Stimulated activated CD4-positive, alpha-beta T cell treated with anti-CD3 and anti-CD28 coated beads, Interleukin-1b, Interleukin-23, amount 100 ng/mL, for 24 hours (primary cell): ENCODE measurements around the gene UBAC2.

Experiments
- DNase-seq, 4 experiments: peaks; one replicate each; pipeline ENCODE4 v3.0.0-alpha.2; 2020; ENCODE audit warnings: low read depth in 4 of 4, low spot score in 1 of 4

The UBAC2 gene

GRCh38 chr13:99431927-99432608 lies 231.4 kb downstream of the UBAC2 start:
- no peak for DNase-seq

- DNase-seq, result peak; percentile 60 to 91 (median 72)
These were observed 232.2 kb downstream of the UBAC2 start for GRCh38 chr13:99432609-99433542.

GRCh38 chr13:99433543-99434075 lies 233.0 kb downstream of the UBAC2 start:
- DNase-seq, result no peak

DNA sequence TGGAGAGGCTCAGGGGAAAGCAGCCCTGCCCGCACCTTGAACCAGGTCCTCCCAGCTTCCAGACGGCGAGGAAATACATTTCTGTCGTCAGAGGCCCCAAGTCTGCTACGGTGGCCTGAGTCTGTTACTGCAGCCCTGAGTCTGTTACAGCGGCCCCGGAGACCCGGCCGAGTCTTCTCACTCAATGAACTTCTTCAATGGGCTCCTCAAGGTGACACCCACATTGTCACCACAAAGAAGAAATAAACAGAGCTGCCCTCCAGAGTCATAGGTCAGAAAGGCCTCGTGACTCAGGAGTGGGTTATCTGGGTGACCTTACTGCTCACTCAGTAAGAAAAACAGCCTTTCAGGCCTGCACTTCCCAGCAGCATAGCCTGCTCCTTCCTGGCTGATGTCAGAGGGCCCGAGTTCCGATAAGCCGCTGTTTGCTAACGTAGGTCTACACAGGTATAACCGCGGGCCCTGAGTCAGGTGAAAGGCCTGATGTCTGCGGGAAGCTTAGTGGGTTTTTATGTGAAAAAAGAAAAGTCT lies 233.7 kb downstream of the UBAC2 start:
- DNase-seq, result peak in 3 of 4 experiments; percentile 52 to 78 (median 63)

DNA sequence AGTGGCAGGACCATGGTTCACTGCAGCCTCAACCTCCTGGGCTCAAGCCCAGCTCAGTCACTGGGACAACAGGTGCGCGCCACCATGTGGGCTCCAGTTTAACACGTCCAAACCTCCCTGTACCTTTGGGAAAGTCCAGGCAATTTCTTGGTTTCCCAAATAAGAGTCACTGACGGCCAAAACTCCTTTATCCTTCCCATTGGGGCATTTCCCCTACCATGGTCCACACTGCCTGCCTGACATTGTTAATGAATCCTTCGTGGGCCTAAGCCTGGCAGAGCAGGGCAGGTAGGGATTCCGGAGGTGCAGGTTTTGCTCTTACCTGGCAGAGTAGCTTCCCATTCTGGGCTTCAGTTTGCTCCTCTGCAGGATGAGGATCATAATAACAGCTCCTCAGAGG lies 234.5 kb downstream of the UBAC2 start:
- no peak for DNase-seq

GRCh38 chr13:99435998-99436397 lies 235.3 kb downstream of the UBAC2 start:
- no peak for DNase-seq
